ENCODE measurements around the gene HOXB2.

HOXB2 gene

DNA sequence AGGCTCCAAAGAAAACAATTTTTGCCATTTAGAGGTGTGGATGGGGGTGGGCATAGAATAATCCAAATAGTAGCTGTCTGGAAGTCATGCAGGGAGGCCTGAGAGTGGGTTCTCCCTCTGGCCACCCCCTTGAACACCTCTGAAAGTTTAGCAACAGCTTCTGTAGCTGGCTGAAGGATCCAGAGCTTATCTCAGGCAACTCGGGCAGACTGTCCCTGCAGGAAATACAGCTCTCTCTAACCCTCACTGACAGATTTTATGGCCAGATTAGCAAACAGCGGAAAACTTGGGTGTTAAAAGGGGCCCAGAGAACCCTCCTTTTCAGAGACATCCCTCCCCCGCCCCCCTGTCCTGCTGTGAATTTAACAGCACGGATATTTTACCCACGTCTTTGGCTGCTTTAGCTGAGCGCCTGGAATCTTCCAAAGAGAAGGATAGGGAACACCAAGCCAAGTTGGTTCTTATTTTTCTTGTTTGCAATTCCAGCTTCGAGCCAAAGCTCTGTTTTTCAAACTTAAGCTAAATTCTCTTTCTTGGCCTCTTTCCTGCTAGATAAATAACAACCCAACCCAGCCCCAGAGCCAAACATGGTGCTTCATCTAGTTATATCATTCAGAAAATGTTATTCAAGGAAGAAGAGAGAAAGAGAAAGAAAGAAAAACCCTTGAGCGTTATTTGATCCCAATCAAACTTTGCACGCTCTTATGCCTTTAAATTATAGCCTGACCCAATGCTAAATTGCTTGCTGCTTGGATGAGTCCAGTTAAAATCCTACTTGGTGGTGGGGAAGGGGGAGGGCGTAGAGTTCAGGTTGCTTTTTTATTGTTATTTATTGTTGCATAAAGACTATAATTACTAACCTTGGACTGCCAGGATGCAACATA lies 2.3 kb upstream of the HOXB2 start:
- no peak for TF ChIP-seq CTCF (IDR thresholded peaks at IDR 0.05; ENCODE audit: insufficient read depth, low read depth, low read length, missing control alignments)
- H3K4me3 ChIP-seq (ENCODE audit: low read depth, low read length) = no peak overlapping the region
- no peak for DNase-seq (ENCODE audit: low read depth)

- no peak overlapping the region for H3K4me3 ChIP-seq (ENCODE audit: low read depth, low read length)
- no peak for TF ChIP-seq CTCF (IDR thresholded peaks at IDR 0.05; ENCODE audit: insufficient read depth, low read depth, low read length, missing control alignments)
- no peak for DNase-seq (ENCODE audit: low read depth)
Observed at GRCh38 chr17:48546137-48546923, 1.4 kb upstream of the HOXB2 start.

- DNase-seq (ENCODE audit: low read depth) = no peak
- TF ChIP-seq CTCF (IDR thresholded peaks at IDR 0.05; ENCODE audit: insufficient read depth, low read depth, low read length, missing control alignments) = no peak
- H3K4me3 ChIP-seq (ENCODE audit: low read depth, low read length) = no peak overlapping the region
Observed at GRCh38 chr17:48545539-48545938, 630 bp upstream of the HOXB2 start.

DNA sequence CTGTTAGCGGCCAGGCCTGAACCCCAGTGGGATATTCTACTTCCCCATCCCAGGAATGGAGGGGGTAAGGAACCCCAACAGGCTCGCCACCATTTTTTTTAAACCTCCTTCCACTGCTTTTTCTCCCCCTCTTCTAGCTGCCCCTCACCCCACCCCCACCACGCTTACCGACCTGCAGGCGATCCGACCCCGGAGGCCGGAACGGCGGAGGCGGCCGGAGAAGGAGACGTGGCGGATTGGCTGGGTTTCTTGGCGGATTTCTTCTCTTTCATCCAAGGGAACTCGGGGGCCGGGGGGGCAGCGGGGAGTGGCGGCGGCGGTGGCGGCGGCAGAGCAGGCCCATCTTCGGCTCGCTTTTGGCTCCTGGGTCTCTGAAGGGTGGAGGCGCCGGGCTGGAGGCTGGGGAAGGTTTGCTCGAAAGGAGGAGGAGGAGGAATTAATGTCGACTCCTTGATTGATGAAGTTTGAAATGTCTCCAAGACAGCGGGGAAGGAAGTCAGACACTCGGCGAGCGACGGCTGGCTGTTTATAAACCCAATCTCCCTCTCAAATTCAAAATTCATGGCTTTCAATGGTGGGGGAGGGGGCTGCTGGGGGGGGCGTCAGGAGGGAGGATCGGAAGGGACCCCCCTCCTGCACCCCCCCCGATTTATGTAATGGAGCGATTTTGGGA lies 424 bp downstream of the HOXB2 start:
- H3K4me3 ChIP-seq (ENCODE audit: low read depth, low read length) = no peak overlapping the region
- no peak for DNase-seq (ENCODE audit: low read depth)
- TF ChIP-seq CTCF (IDR thresholded peaks at IDR 0.05; ENCODE audit: insufficient read depth, low read depth, low read length, missing control alignments) = no peak

DNA sequence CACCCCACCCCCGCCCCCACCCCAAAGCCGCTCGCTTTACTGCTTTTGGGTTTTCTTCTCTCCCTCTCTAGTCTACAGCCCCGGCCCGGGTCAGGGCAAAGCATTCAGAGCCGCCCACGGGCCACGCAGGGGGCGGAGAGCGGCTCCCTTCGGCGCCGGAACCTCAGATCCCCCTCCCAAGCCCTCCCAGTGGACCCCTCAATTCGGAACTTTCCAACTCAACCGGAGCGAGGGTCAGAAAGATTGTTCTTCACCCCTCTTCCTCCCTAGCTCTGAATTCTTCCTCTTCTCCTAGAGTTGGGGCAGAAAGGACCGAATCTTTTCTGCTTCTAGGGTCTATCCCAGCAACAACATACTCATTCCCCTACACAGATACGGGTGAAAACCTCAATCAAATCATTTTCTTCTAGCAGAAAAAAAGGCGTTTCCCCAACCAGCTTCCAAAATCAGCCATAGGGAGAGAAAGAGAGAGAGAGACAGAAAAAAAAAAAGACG lies 1.0 kb downstream of the HOXB2 start:
- peak overlapping the region; percentile 33; the same call in 1 of the 2 replicates for H3K4me3 ChIP-seq (ENCODE audit: low read depth, low read length)
- no peak for DNase-seq (ENCODE audit: low read depth)
- TF ChIP-seq CTCF (IDR thresholded peaks at IDR 0.05; ENCODE audit: insufficient read depth, low read depth, low read length, missing control alignments) = no peak

- DNase-seq (ENCODE audit: low read depth) = peak; percentile 56
- peak; percentile 16 for TF ChIP-seq CTCF (IDR thresholded peaks at IDR 0.05; ENCODE audit: insufficient read depth, low read depth, low read length, missing control alignments)
- H3K4me3 ChIP-seq (ENCODE audit: low read depth, low read length) = peak overlapping the region; percentile 33
Observed at GRCh38 chr17:48543107-48543853, 1.6 kb downstream of the HOXB2 start.
